Neural cell (in vitro differentiated cells): ENCODE data around the gene AMH. TPM values are rescaled to one million over a fixed set of nuclear protein-coding genes. Genes with fewer than 3 reads are reported as not detected.

ENCODE experiments used
- H2AFZ ChIP-seq: fragments of 200-600, 300-800 bp; sonication (generic), shearing (Covaris generic); 2 replicates; pipeline ENCODE4 v1.6.0; 2014; ENCODE audit warnings: low read depth, mild to moderate bottlenecking, antibody characterized with exemption, low read length, moderate library complexity
- H3F3A ChIP-seq: fragments of 200-600 bp; shearing (Covaris generic); 2 replicates; pipeline ENCODE4 v1.6.1; 2016; ENCODE audit warnings: mild to moderate bottlenecking, moderate library complexity, mixed read lengths, antibody characterized with exemption, low read length; ENCODE audit not compliant: insufficient read depth, poor library complexity, severe bottlenecking
- H3K27ac ChIP-seq: fragments of 200-600, 300-800 bp; sonication (generic), shearing (Covaris generic); 2 replicates; pipeline ENCODE4 v1.5.1; 2014; ENCODE audit warnings: mild to moderate bottlenecking, low read length, moderate library complexity
- H3K27me3 ChIP-seq: fragments of 300-800, 200-600 bp; sonication (generic), shearing (Covaris generic); 2 replicates; pipeline ENCODE4 v1.6.0; 2014; ENCODE audit warnings: mild to moderate bottlenecking, low read depth, low read length, moderate library complexity; ENCODE audit not compliant: insufficient read depth
- H3K36me3 ChIP-seq: fragments of 300-800, 200-600 bp; sonication (generic), shearing (Covaris generic); 2 replicates; pipeline ENCODE4 v1.5.1; 2014; ENCODE audit warnings: mild to moderate bottlenecking, antibody characterized with exemption, low read length, moderate library complexity; ENCODE audit not compliant: insufficient read depth
- H3K4me2 ChIP-seq: fragments of 300-800, 200-600 bp; sonication (generic), shearing (Covaris generic); 2 replicates; pipeline ENCODE4 v1.6.0; 2014; ENCODE audit warnings: mild to moderate bottlenecking, low read length
- H3K4me3 ChIP-seq: fragments of 300-800, 200-600 bp; sonication (generic), shearing (Covaris generic); 2 replicates; pipeline ENCODE4 v1.5.1; 2014; ENCODE audit warnings: mild to moderate bottlenecking, low read length, moderate library complexity
- H3K79me2 ChIP-seq: fragments of 200-600 bp; shearing (Covaris generic); replicated peaks from 2 replicates; pipeline ENCODE4 v1.6.0; 2014; ENCODE audit warnings: mild to moderate bottlenecking, low read length, moderate library complexity; ENCODE audit not compliant: insufficient read depth
- H3K9ac ChIP-seq: fragments of 300-800, 200-600 bp; sonication (generic), shearing (Covaris generic); 2 replicates; pipeline ENCODE4 v1.6.1; 2016; ENCODE audit warnings: mild to moderate bottlenecking, low read length, mixed read lengths
- H3K9me2 ChIP-seq: fragments of 200-600 bp; shearing (Covaris generic); 2 replicates; pipeline ENCODE4 v1.6.1; 2016; ENCODE audit warnings: mild to moderate bottlenecking, low read length, mixed read lengths; ENCODE audit not compliant: insufficient read depth
- H3K9me3 ChIP-seq: fragments of 200-600, 300-800 bp; sonication (generic), shearing (Covaris generic); 2 replicates; pipeline ENCODE4 v1.6.1; 2016; ENCODE audit warnings: mild to moderate bottlenecking, mixed run types, low read length, moderate library complexity, mixed read lengths
- H4K20me1 ChIP-seq: fragments of 200-600 bp; shearing (Covaris generic); 2 replicates; pipeline ENCODE4 v1.6.1; 2016; ENCODE audit warnings: mild to moderate bottlenecking, mixed run types; ENCODE audit not compliant: insufficient read depth
- CTCF ChIP-seq: fragments of 450-650 bp; IDR thresholded peaks from 2 replicates; pipeline ENCODE4 v1.5.1; 2014; ENCODE audit warnings: antibody characterized with exemption, mild to moderate bottlenecking, moderate library complexity; ENCODE audit not compliant: poor library complexity, severe bottlenecking
- EP300 ChIP-seq: fragments of 450-650 bp; conservative IDR thresholded peaks from 2 replicates; pipeline ENCODE4 v1.6.1; 2014; ENCODE audit warnings: antibody characterized with exemption, mild to moderate bottlenecking, moderate library complexity; ENCODE audit not compliant: poor library complexity, severe bottlenecking
- EZH2 ChIP-seq: fragments of 200-600, 300-800 bp; shearing (Covaris generic), sonication (generic); IDR thresholded peaks from 2 replicates; pipeline ENCODE4 v1.6.1; 2014; ENCODE audit warnings: antibody characterized with exemption, low read length, borderline replicate concordance, mild to moderate bottlenecking; ENCODE audit not compliant: insufficient read depth, poor library complexity, severe bottlenecking
- MXI1 ChIP-seq: fragments of 450-650 bp; conservative IDR thresholded peaks from 2 replicates; pipeline ENCODE4 v1.6.1; 2014; ENCODE audit warnings: antibody characterized with exemption, mild to moderate bottlenecking; ENCODE audit not compliant: poor library complexity, severe bottlenecking
- POLR2AphosphoS5 ChIP-seq: IDR thresholded peaks from 2 replicates; pipeline ENCODE4 v1.6.1; 2012
- RAD21 ChIP-seq: fragments of 450-650 bp; conservative IDR thresholded peaks from 2 replicates; pipeline ENCODE4 v1.6.1; 2014; ENCODE audit warnings: antibody characterized with exemption, mild to moderate bottlenecking, moderate library complexity
- SMC3 ChIP-seq: fragments of 450-650 bp; conservative IDR thresholded peaks from 2 replicates; pipeline ENCODE4 v1.6.1; 2014; ENCODE audit warnings: antibody characterized with exemption, mild to moderate bottlenecking, moderate library complexity; ENCODE audit not compliant: poor library complexity
- TAF1 ChIP-seq: IDR thresholded peaks from 2 replicates; pipeline ENCODE4 v1.6.1; 2012; ENCODE audit warnings: low read depth
- polyA plus RNA-seq: library from polyadenylated mRNA; depleted of rRNA; stranded (reverse); fragments of >200 nt; gene quantifications from 2 replicates; pipeline ENCODE4 v1.2.3, GENCODE V29; 2014
- TF ChIP-seq, protein P1 (sequence below): IDR thresholded peaks from 2 replicates; pipeline ENCODE4 v1.6.1; 2012; ENCODE audit warnings: borderline replicate concordance

Gene AMH
- polyA plus RNA-seq, 1 donor from 2014 or later, result 57.5 TPM

GRCh38 chr19:2261438-2262172 is 12.5 kb downstream of the AMH start:
- Histone ChIP-seq H3K4me2 (no peak overlapping the region), H3K4me3 (no peak overlapping the region), H3K36me3 (no peaks in the 10 kb centered on the region), H3K9ac (no peak overlapping the region), H2AFZ (no peak overlapping the region), H3K27me3 (no peaks in the 10 kb centered on the region), H4K20me1 (no peaks in the 10 kb centered on the region), H3K9me2 (no peaks in the 10 kb centered on the region), H3K27ac (no peak overlapping the region), H3K9me3 (no peaks in the 10 kb centered on the region), H3K79me2 (no peaks in the 10 kb centered on the region), H3F3A (no peaks in the 10 kb centered on the region)
- TF ChIP-seq, protein P1, sequence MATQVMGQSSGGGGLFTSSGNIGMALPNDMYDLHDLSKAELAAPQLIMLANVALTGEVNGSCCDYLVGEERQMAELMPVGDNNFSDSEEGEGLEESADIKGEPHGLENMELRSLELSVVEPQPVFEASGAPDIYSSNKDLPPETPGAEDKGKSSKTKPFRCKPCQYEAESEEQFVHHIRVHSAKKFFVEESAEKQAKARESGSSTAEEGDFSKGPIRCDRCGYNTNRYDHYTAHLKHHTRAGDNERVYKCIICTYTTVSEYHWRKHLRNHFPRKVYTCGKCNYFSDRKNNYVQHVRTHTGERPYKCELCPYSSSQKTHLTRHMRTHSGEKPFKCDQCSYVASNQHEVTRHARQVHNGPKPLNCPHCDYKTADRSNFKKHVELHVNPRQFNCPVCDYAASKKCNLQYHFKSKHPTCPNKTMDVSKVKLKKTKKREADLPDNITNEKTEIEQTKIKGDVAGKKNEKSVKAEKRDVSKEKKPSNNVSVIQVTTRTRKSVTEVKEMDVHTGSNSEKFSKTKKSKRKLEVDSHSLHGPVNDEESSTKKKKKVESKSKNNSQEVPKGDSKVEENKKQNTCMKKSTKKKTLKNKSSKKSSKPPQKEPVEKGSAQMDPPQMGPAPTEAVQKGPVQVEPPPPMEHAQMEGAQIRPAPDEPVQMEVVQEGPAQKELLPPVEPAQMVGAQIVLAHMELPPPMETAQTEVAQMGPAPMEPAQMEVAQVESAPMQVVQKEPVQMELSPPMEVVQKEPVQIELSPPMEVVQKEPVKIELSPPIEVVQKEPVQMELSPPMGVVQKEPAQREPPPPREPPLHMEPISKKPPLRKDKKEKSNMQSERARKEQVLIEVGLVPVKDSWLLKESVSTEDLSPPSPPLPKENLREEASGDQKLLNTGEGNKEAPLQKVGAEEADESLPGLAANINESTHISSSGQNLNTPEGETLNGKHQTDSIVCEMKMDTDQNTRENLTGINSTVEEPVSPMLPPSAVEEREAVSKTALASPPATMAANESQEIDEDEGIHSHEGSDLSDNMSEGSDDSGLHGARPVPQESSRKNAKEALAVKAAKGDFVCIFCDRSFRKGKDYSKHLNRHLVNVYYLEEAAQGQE, result no peak
- TF ChIP-seq MXI1, result no peak
- no peak for TF ChIP-seq TAF1
- no peak for TF ChIP-seq EZH2
- no peak for TF ChIP-seq POLR2AphosphoS5
- TF ChIP-seq SMC3, result no peak
- TF ChIP-seq CTCF, result no peak
- TF ChIP-seq RAD21, result no peak
- no peak for TF ChIP-seq EP300

- no peak overlapping the region for H2AFZ ChIP-seq
- no peak overlapping the region for H3K4me3 ChIP-seq
Measured at GRCh38 chr19:2266183-2266993, 17.3 kb downstream of the AMH start.

More at GRCh38 chr19:2266183-2266993, 17.3 kb downstream of the AMH start:
- no peak overlapping the region for H3K4me2 ChIP-seq
- no peaks in the 10 kb centered on the region for H3K9me3 ChIP-seq
- H3K79me2 ChIP-seq, result peaks cover 16% of the 10 kb centered on the region
- no peaks in the 10 kb centered on the region for H3K9me2 ChIP-seq
- H4K20me1 ChIP-seq, result peaks cover 18% of the 10 kb centered on the region
- no peaks in the 10 kb centered on the region for H3K27me3 ChIP-seq
- no peaks in the 10 kb centered on the region for H3F3A ChIP-seq
- H3K9ac ChIP-seq, result no peak overlapping the region
- no peaks in the 10 kb centered on the region for H3K36me3 ChIP-seq
- H3K27ac ChIP-seq, result no peak overlapping the region
- TF ChIP-seq POLR2AphosphoS5, result no peak
- no peak for TF ChIP-seq EZH2
- TF ChIP-seq EP300, result no peak
